Stimulated activated CD8-positive, alpha-beta memory T cell treated with anti-CD3 and anti-CD28 coated beads, Interleukin-12 subunit alpha, Interleukin-12 subunit beta, amount 100 ng/mL, for 24 hours (primary cell): ENCODE data around the gene ELAVL2.

Source experiments
- DNase-seq: peaks from one replicate; pipeline ENCODE4 v3.0.0-alpha.2; 2020; ENCODE audit errors: extremely low read depth

The ELAVL2 gene

DNA sequence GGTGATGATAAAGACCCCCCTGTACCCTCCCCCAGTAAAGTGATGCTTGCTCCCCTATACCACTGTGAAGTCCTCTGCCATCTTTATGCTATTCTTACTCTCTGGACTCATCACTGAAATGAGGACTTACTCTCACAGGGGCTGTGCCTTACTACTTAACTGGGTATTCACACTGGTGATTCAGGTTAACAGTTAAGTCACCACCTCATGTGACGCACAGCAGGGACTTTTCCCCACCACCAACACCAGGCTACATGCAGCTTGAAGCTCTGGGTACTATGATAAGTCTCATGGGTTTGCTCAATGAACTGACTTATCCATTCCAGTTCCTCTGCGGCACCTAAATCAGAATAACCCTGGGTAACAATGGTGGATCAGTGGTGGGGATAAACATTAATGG, 163.7 kb downstream of the ELAVL2 start:
- no peak for DNase-seq

DNA sequence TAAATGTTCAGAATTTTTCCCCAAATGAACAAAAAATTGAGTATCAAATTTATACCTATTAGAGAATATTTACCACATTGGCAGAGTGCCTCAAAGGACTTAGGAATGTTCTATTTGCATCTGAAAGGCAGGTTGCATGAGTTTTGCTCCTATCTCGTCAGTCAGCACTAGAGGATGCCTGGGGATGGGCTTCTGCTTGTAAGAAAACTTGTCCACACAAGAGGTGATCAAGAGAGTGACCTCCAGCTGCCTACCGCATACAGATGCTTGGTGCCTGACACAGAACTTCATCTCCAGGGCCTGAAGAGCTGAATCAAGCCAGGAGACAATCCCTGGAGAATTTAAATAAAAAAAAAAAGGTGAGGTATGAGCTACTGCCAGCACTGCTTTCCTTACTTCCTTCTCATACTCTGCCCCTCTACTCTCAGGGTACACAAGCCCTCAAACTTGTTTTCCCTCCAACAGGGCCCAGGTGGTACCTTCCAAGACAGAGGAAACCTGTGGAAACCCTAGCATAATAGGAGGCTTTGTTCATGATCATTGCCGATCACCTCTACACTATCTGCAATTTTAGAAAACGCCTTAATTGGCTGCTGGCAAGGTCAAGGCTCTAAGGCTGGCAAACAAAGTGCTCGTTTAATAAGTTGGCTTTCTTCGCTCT, 166.6 kb downstream of the ELAVL2 start:
- DNase-seq: no peak

DNA sequence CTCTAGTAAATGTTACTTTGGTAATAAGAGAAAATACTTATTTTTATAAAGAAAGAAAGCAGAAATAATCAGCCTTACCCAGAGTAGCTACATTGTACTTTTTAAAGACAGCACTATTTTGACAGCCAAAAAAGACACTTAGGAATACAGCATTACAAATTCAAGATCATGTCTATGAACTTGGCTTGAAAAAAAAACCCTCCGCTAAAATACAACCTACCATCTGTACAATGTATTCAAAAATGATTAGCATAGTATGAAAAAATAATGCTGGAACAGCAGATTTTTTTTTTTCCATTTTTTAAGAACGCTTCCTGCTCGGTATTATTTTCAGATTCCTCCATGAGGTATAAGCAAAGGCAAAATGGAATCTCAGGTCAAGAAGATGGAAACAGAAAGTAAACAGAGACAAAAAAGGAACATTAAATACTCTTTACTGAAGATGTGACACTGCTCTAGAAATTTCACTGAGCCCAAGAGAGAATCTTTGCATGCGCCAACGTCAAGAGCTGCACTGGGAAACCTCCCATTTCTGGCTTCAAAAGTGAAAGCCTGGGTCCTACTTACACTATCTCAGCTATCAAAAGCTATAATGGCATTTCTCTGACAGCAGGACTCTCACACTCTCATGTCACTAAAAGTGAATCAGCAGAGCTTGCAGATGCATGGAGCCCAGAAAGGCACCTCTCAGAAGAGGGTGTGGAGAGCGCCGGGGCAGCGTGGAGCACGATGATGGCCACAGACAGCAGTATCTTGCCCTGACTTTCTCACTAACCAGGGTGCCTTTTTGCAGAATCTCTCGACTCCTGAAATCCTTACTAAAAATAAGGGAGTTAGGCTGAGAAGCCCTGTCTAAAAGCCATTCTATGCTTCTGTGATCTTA, 167.4 kb downstream of the ELAVL2 start:
- DNase-seq: no peak

DNA sequence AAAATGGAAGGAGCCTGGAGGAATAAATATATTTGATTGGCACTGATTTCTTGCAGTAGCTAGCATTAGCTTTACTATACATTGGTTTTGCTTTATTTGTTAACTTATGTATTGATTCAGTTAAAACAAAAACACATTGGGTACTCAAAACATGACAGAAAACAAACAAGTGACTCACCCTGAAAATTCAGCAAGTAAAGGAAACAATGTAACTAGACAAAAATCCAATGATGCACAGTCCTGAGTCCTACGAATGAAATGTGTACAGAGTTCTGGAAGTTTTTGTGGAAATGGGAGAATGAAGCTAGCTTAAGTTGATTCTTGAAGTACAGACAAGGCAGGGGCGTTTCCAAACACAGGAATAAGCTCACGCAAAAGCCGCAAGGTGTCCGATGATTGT, 175.0 kb downstream of the ELAVL2 start:
- DNase-seq: no peak

DNA sequence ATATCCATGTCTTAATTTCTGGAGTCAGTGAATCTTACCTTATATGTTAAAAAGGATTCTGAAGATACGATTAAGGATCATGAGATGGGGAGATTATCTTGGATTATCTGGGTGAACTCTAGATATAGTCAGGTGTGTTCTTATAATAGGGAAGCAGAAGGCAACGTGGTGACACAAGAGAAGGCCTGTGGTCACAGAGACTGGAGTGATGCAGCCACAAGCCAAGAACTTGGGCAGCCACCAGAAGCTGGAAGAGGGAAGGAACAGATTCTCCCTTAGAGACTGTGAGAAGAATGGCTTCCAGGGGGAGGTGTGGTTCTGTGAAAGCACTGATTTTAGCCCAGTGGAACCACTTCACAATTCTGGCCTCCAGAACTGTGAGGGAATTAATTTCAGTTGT, 177.4 kb downstream of the ELAVL2 start:
- DNase-seq: no peak

DNA sequence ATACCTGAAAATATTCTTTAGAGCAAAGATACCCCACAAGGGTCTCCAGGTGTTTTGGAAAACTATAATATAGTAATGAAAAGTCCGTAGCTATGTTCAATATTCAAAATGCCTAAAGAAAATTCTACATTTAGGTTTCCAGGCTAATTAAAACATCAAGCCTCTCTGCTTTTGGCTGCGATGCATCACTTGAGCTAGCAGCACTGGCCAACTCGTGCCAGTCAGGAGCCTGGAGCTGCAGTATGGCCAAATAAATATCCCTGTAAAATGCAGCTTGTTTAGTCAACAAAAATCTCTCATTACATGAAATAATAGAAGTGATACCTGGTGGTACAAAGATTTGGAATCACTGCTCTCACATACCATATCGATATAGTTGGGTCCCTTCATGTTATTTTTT, 181.1 kb downstream of the ELAVL2 start:
- DNase-seq: no peak

DNA sequence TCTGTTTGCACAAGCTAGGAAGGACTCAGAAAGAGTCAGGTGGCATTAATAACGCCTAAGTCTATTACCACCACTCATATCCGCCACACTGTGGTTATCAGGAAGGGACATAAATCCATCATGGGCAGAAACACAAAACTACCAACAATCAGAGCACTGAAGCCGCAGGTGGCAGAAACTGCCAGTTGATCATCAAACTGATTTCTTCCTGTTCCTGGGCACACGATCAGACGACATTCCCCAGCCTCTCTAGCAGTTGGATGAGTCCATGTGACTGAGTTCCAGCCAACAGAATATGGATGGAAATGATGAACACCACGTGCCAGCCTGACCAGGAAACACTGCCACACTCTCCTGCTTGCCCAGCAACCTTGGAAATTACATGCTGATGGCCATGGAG, 181.7 kb downstream of the ELAVL2 start:
- DNase-seq: no peak

DNA sequence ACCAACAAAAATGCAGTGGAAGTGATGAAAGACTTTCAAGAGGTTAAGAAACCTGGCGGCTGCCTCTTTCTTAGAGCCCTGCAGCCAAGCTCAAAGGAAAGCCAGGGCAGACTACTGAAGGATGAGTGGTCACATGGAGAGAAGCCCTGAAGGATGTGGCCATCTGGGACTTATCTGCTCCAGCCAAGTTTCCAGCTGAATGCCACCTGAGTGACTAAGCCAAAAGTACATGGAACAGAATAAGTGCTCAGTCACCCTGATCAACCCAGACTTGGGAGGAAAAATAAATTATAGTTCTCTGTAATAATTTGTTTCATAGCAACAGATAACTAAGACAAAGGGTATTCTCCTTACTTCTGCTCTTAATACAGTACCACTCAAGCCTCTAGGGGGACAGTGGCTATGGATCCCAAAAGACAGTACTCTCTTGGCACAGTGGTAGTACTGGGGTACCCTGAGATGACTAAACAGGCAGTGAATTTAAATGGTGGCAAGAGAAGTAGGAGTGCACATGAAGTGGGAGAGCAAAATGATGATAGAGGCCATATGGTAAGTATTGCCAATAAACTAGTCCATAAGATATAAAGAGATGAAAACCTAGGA, 182.3 kb downstream of the ELAVL2 start:
- DNase-seq: no peak
